ENCODE data around the gene SLC17A2.
"Not testable (repeated sequence)": the region's sequence is repeated elsewhere in the genome, so short reads cannot be mapped to it uniquely, and the experiment has no call there.

The SLC17A2 gene

GRCh38 chr6:25951296-25952032 lies 21.0 kb upstream of the SLC17A2 start:
- DNase-seq = no peak

DNA sequence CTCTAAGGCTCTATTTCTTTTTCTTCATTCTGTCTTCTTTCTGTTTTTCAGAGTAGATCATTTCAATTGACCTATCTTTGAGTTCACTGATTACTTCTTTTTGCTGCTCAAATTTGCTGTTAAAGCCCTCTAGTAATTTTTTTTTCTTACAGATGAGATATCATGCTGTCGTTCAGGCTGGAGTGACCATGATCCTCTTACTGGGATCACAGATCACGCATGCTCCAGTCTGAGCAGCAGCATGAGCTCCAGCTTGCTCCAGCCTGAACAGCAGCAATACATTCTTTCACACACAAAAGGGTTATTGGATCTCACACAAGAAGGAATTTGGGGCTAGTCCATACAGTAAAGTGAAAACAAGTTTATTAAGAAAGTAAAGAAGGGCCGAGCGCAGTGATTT lies 19.8 kb upstream of the SLC17A2 start:
- no peak for DNase-seq

- DNase-seq = no peak
Observed at GRCh38 chr6:25949695-25950094, 19.2 kb upstream of the SLC17A2 start.

- not testable (repeated sequence) for DNase-seq
Observed at GRCh38 chr6:25947492-25947891, 17.0 kb upstream of the SLC17A2 start.

GRCh38 chr6:25946631-25947030 lies 16.1 kb upstream of the SLC17A2 start:
- no peak for DNase-seq

DNA sequence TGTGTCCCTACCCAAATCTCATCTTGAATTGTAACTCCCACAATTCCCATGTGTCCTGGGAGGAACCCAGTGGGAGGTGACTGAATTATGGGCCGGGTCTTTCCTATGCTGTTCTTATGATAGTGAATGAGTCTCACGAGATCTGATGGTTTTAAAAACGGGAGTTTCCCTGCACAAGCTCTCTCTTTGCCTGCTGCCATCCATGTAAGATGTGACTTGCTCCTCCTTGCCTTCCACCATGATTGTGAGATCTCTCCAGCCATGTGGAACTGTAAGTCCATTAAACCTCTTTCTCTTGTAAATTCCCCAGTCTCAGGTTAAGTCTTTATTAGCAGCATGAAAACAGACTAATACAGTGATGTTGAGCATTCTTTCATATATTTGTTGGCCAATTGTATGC lies 15.2 kb upstream of the SLC17A2 start:
- DNase-seq = not testable (repeated sequence)

- DNase-seq = no peak
Observed at GRCh38 chr6:25944688-25945574, 14.4 kb upstream of the SLC17A2 start.

DNA sequence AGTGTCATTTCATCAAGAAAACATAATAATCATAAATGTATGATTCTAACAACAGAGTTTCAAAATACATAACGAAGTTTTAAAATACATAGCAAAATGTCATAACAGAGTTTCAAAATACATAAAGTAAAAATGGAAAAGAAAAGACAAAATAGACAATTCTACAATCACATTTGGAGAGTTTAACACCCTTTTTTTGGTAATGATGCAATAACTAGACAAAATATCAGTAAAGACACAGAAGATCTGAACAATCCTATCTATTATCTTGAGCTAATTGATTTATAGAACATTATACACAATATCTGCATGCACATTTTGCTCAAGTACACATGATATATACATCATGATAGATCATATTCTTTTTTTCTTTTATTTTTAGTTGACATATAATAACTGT lies 13.4 kb upstream of the SLC17A2 start:
- no peak for DNase-seq

DNA sequence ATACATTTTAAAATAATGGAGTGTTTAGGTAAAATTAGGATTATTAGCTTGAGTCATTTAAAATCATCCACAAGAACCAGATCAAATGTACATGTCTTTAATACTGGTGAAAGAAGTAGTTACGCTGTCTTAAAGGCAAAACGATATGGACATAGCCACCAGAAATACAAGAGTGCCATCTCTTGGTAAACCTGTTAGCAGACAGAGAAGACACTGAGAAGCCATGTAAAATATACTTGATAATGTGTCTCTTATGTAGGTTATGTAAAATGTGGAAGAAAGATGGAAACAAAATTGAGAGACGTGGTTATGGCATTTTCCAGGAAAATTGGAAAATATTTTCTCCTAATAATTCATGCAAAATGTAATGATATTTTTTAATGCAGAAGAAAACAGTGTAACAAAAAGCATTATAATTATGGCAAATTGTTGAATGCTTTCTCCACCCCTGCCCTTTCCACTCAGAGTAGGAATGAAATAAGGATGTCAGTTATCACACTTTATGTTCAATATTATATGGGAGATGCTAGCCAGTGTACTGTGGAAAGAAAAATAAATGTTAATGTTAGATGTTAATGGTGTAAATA lies 12.2 kb upstream of the SLC17A2 start:
- no peak for DNase-seq

- no peak for DNase-seq
Observed at GRCh38 chr6:25939593-25939992, 9.1 kb upstream of the SLC17A2 start.

DNA sequence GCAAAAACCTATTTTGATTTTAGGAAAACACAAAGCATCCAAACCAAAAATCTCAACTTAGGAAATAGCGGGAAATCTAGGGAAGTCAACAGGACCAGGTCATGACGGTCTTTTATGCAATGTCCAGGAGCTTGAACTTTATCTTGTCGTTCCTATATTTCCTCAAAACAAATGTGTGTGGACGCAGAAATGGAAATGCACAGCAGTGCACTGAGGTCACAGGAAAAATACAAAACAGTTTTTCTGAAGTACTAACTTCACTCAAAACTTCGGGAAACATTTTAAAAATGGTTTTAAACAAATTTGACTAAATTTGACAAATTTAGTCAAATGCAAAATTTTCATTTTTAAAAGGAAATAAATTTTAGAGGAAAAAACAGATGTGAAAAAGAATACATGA lies 5.5 kb upstream of the SLC17A2 start:
- no peak for DNase-seq

- no peak for DNase-seq
Observed at GRCh38 chr6:25934735-25935313, 4.3 kb upstream of the SLC17A2 start.

DNA sequence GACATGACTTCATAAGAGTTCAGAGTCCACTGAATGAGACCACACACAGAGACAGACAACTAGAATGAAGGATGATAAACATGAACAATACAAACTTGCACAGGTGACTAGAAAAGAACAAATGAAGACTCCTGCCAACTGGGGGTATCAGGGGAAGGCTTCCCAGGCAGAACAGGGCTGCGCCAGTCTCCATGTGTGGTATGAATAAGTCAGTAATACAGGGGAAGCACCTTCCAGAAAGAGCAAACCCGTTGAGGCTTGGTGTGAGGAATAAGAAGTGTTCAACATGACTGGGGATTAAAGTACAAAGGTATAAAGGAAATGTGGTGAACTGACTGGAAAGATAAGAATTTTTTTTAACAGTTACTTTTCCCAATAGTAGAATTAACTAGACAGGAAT lies 3.7 kb upstream of the SLC17A2 start:
- no peak for DNase-seq

DNA sequence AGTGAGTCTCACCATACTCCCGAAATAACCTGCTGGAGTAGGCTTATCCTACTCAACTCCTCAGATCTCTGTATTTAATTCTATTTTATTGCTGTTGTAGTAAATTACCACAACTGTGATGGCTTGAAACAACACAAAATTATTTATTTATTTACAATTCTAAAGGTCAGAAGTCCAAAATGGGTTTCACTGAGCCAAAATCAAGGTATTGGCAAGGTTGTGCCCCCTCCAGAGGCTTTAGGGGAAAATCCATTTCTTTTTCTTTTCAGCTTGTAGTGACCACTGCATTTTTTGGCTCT lies 869 bp upstream of the SLC17A2 start:
- no peak for DNase-seq

DNA sequence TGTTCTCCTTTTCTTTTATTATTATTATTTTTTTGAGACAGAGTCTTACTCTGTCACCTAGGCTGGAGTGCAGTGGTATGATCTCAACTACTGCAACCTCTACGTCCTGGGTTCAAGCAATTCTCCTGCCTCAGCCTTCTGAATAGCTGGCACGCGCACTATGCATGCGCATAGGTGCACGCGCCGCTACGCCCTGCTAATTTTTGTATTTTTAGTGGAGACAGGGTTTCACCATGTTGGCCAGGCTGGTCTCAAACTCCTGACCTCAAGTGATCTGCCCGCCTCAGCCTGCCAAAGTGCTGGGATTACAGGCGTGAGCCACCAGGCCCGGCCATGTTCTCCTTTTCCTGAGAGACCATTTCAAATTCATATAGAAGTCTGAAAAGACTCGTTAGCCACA lies 706 bp downstream of the SLC17A2 start:
- not testable (repeated sequence) for DNase-seq

- DNase-seq = no peak
Observed at GRCh38 chr6:25928562-25929324, 1.7 kb downstream of the SLC17A2 start.

GRCh38 chr6:25927756-25928216 lies 2.7 kb downstream of the SLC17A2 start:
- no peak for DNase-seq

DNA sequence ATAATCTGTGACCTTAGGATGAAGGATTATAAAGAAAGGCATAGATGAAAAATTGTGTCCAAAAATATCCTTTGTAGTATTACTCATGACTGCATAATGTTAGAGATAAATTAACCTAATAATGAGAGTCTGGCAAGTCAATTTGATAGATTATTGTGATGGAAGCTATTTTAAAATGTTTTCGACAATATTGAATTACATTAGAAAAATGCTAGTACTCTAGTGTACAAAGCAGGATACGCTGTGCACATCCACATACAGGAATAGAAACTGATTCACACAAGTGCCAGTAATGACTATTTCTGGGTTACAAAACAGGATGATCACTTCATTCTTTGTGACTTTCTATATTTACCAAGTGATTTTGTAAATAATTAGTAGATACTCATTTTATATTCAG lies 3.3 kb downstream of the SLC17A2 start:
- DNase-seq = no peak

DNA sequence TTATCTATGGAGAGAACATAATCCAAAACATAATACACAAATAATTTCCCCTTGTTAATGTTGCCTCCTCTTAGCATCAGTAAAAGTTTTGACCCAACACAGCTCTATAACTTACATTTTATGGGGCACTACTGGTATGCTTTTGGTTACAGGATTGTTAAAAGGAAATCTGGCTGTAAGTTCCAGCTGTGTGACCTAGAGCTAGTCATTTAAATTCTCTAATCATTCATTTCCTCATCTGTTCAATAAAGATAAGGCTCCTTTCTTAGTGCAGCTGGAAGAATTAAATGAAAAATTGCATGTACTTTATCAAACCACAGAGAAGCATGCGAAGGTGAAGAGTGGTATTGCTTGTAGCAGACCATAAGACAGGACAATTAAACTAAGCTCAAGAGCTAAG lies 4.6 kb downstream of the SLC17A2 start:
- DNase-seq = no peak

DNA sequence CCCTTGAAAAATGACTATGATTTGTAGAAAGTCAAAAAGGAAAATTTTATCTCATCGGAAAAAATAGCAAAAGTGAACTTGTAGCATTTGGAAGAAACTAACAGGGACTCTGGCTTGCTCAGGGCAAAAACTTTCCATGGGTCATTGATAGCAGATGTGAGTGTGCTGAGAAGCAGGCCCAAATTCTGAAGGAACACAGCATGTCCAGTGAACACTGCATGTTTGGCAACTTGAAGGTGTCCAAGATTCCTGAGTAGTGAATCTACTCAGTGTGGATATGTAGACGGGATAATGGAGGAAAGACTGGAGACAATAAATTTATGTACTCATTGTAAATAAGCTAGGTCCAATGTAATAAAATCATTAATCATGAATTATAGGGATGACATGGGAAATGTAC lies 8.2 kb downstream of the SLC17A2 start:
- no peak for DNase-seq

DNA sequence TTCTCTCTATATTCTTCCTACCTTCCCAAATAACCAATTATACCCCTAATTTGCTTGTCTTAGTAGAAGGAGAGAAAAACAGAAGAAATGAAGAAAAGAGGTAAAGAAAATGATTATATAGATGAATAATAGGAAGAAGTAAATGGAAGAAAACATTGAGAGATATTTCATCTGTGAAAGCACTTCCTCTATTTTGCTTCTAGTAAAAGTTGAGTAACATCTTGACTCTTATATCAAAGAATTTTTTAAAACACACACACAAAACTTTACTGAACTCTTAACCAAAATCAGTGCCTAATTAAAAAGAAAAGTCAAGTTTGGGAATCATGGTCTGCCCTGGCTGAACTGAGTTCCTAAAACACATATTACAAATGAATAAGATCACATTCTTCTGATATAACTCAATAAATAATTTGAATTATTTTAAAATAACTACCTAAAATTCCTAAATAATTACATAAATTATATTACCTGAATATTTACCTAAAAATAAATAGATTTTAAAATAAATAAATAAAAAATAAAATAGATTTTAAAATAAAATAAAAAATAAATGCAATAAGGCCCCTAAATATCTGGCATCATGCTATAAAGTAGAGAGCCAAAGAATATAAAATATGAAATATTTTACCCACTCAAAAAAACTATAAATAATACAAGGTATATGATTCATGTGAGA lies 8.8 kb downstream of the SLC17A2 start:
- no peak for DNase-seq

- DNase-seq = no peak
Observed at GRCh38 chr6:25919657-25920056, 10.8 kb downstream of the SLC17A2 start.
